Measurements from ENCODE around the gene EYS. TPM values are rescaled to one million over a fixed set of nuclear protein-coding genes. Genes with fewer than 3 reads are reported as not detected.

EYS gene
- total RNA-seq, 1 experiment from 2014 or later: not detected

GRCh38 chr6:65231616-65232015, 475.4 kb downstream of the EYS start:
- no peak overlapping the region for H2AK5ac ChIP-seq (ENCODE audit: insufficient read length, low read length)
- no peak overlapping the region for H4K8ac ChIP-seq (replicated peaks; ENCODE audit: insufficient read length, low read depth, low read length)
- H3K36me3 Mint-ChIP-seq (ENCODE audit: insufficient read depth in 1 of 3, low read depth in 3 of 3): no peaks in the 10 kb centered on the region; a peak in 1 of 7 replicates
- no peak overlapping the region for H4K91ac ChIP-seq (ENCODE audit: insufficient read length, low read depth, low read length)
- no peaks in the 10 kb centered on the region for H3K79me2 ChIP-seq (ENCODE audit: insufficient read depth, low read length)
- H3K27me3 ChIP-seq (ENCODE audit: insufficient read depth, low read length): no peaks in the 10 kb centered on the region
- H3K18ac ChIP-seq (ENCODE audit: insufficient read length, low read depth, low read length): no peak overlapping the region
- no peaks in the 10 kb centered on the region; a peak in 1 of 5 replicates for H3K9me3 Mint-ChIP-seq
- no peak overlapping the region for H3K27ac ChIP-seq (ENCODE audit: insufficient read length, low read depth, low read length)
- H4K20me1 ChIP-seq (ENCODE audit: control insufficient read depth, insufficient read depth, insufficient read length): no peaks in the 10 kb centered on the region
- no peaks in the 10 kb centered on the region for H3K9me3 ChIP-seq (ENCODE audit: control insufficient read depth, low read depth, low read length)
- no peak overlapping the region for H2BK120ac ChIP-seq (ENCODE audit: low read depth, low read length, poor library complexity, severe bottlenecking)
- no peak overlapping the region for H3K27ac Mint-ChIP-seq
- no peaks in the 10 kb centered on the region for H3K4me1 ChIP-seq (ENCODE audit: insufficient read depth, low read length)
- no peaks in the 10 kb centered on the region for H3K4me1 Mint-ChIP-seq
- no peak overlapping the region for H3K14ac ChIP-seq (ENCODE audit: insufficient read depth, low read length)
- no peak for TF ChIP-seq CTCF (conservative IDR thresholded peaks at IDR 0.05)
- no peak overlapping the region for H2AFZ ChIP-seq (ENCODE audit: low read length)
- no peak overlapping the region for H2BK20ac ChIP-seq (ENCODE audit: low read depth, low read length, poor library complexity, severe bottlenecking)
- H3K27me3 Mint-ChIP-seq (ENCODE audit: low read depth): no peaks in the 10 kb centered on the region
- no peak overlapping the region for H3K9ac ChIP-seq (ENCODE audit: extremely low read depth, insufficient read length, low read length)
- H3K23me2 ChIP-seq (ENCODE audit: insufficient read length, low read depth, low read length, poor library complexity, severe bottlenecking): no peaks in the 10 kb centered on the region
- H3K79me1 ChIP-seq (ENCODE audit: insufficient read depth, low read depth, low read length, poor library complexity, severe bottlenecking): no peaks in the 10 kb centered on the region
- no peak overlapping the region for H3K4ac ChIP-seq (ENCODE audit: low read depth, low read length)
- no peak for DNase-seq
- H2BK12ac ChIP-seq (ENCODE audit: insufficient read length, low read depth, low read length): no peak overlapping the region
- H3K4me2 ChIP-seq (ENCODE audit: insufficient read depth, insufficient read length, low read length): no peak overlapping the region
- no peak overlapping the region for H4K5ac ChIP-seq (ENCODE audit: insufficient read length, low read depth, low read length)
- WGBS (ENCODE audit: extremely low coverage, insufficient read length, low lambda C conversion rate): no CpG with 5 or more reads among the region's 1 CpG
- H3K56ac ChIP-seq (ENCODE audit: insufficient read length, low read depth, low read length): no peak overlapping the region
- H3T11ph ChIP-seq (ENCODE audit: low read length): no peak overlapping the region
- H3K4me3 Mint-ChIP-seq: no peak overlapping the region
- H2BK15ac ChIP-seq (ENCODE audit: low read depth, low read length): no peak overlapping the region
- H2BK5ac ChIP-seq (ENCODE audit: insufficient read length, low read length): no peak overlapping the region
- no peak overlapping the region for H3K23ac ChIP-seq (ENCODE audit: insufficient read length, low read depth, low read length)
